ENCODE measurements around the gene PFKL. TPM values are rescaled to one million over a fixed set of nuclear protein-coding genes. Genes with fewer than 3 reads are reported as not detected.

Gene PFKL
- total RNA-seq, 1 donor from 2014 or later: 48.7 TPM

- TF ChIP-seq CTCF (IDR thresholded peaks at IDR 0.05) (no peak), EZH2phosphoT487 (IDR thresholded peaks at IDR 0.05) (no peak), EZH2 (IDR thresholded peaks at IDR 0.05) (no peak)
- Histone ChIP-seq H3K4me1 (no peaks in the 10 kb centered on the region), H3K4me3 (no peak overlapping the region), H4K20me1 (ENCODE audit: low read depth) (no peaks in the 10 kb centered on the region), H3K27me3 (no peaks in the 10 kb centered on the region), H3K79me2 (ENCODE audit: low read depth) (no peaks in the 10 kb centered on the region), H3F3A (ENCODE audit: low read depth) (no peaks in the 10 kb centered on the region), H3K27ac (no peak overlapping the region), H2AFZ (replicated peaks) (no peak overlapping the region), H3K9me3 (ENCODE audit: low read depth) (no peaks in the 10 kb centered on the region), H3K9ac (no peak overlapping the region), H3K4me2 (no peak overlapping the region), H3K36me3 (no peaks in the 10 kb centered on the region)
- Mint-ChIP-seq H3K36me3 (no peaks in the 10 kb centered on the region), H3K9me3 (no peaks in the 10 kb centered on the region), H3K27me3 (ENCODE audit: insufficient read depth, low read depth) (peaks cover 3% of the 10 kb centered on the region), H3K4me3 (no peak overlapping the region), H3K27ac (no peak overlapping the region), H3K4me1 (no peaks in the 10 kb centered on the region)
- DNase-seq (ENCODE audit: low spot score): no peak
Observed at GRCh38 chr21:44348861-44349260, 49.0 kb downstream of the PFKL start.

GRCh38 chr21:44349416-44349846, 49.6 kb downstream of the PFKL start:
- H3K27me3 Mint-ChIP-seq (ENCODE audit: insufficient read depth, low read depth): peaks cover 3% of the 10 kb centered on the region
- Histone ChIP-seq H2AFZ (replicated peaks) (no peak overlapping the region), H3K4me2 (no peak overlapping the region)

GRCh38 chr21:44349847-44350772, 50.3 kb downstream of the PFKL start:
- Histone ChIP-seq H3K9me3 (ENCODE audit: low read depth) (no peaks in the 10 kb centered on the region), H3K9ac (no peak overlapping the region), H3K4me2 (no peak overlapping the region), H3F3A (ENCODE audit: low read depth) (no peaks in the 10 kb centered on the region), H3K27ac (no peak overlapping the region), H4K20me1 (ENCODE audit: low read depth) (no peaks in the 10 kb centered on the region), H3K27me3 (no peaks in the 10 kb centered on the region), H3K4me3 (no peak overlapping the region), H3K36me3 (no peaks in the 10 kb centered on the region), H2AFZ (replicated peaks) (no peak overlapping the region), H3K79me2 (ENCODE audit: low read depth) (no peaks in the 10 kb centered on the region), H3K4me1 (no peaks in the 10 kb centered on the region)
- TF ChIP-seq CTCF (IDR thresholded peaks at IDR 0.05) (no peak), EZH2phosphoT487 (IDR thresholded peaks at IDR 0.05) (no peak), EZH2 (IDR thresholded peaks at IDR 0.05) (no peak)
- Mint-ChIP-seq H3K9me3 (no peaks in the 10 kb centered on the region), H3K4me1 (no peaks in the 10 kb centered on the region), H3K27ac (no peak overlapping the region), H3K27me3 (ENCODE audit: insufficient read depth, low read depth) (peaks cover 3% of the 10 kb centered on the region), H3K4me3 (no peak overlapping the region), H3K36me3 (no peaks in the 10 kb centered on the region)
- DNase-seq (ENCODE audit: low spot score): no peak

More at GRCh38 chr21:44349416-44349846, 49.6 kb downstream of the PFKL start:
- Mint-ChIP-seq H3K27ac (no peak overlapping the region), H3K9me3 (no peaks in the 10 kb centered on the region), H3K36me3 (no peaks in the 10 kb centered on the region), H3K4me1 (no peaks in the 10 kb centered on the region), H3K4me3 (no peak overlapping the region)
- Histone ChIP-seq H3K79me2 (ENCODE audit: low read depth) (no peaks in the 10 kb centered on the region), H3K9me3 (ENCODE audit: low read depth) (no peaks in the 10 kb centered on the region), H3K36me3 (no peaks in the 10 kb centered on the region), H3F3A (ENCODE audit: low read depth) (no peaks in the 10 kb centered on the region), H3K4me3 (no peak overlapping the region), H3K27ac (no peak overlapping the region), H4K20me1 (ENCODE audit: low read depth) (no peaks in the 10 kb centered on the region), H3K9ac (no peak overlapping the region), H3K4me1 (no peaks in the 10 kb centered on the region), H3K27me3 (no peaks in the 10 kb centered on the region)
- TF ChIP-seq EZH2 (IDR thresholded peaks at IDR 0.05) (no peak), EZH2phosphoT487 (IDR thresholded peaks at IDR 0.05) (no peak), CTCF (IDR thresholded peaks at IDR 0.05) (no peak)
- no peak for DNase-seq (ENCODE audit: low spot score)

Measured in neural progenitor cell (in vitro differentiated cells).